GM18519 (cell line): ENCODE data around the gene PALLD.
A peak's percentile ranks its signal among the peaks of the same experiment; 100 is the strongest.
"Not testable (repeated sequence)": the region's sequence is repeated elsewhere in the genome, so short reads cannot be mapped to it uniquely, and the experiment has no call there.

Experiments used
- ATAC-seq: cut with Tn5 transposase; IDR thresholded peaks from one replicate; pipeline ENCODE4 v1.9.1; 2021; ENCODE audit warnings: mild to moderate bottlenecking, moderate library complexity; ENCODE audit not compliant: unreplicated experiment, low FRiP score

The PALLD gene

DNA sequence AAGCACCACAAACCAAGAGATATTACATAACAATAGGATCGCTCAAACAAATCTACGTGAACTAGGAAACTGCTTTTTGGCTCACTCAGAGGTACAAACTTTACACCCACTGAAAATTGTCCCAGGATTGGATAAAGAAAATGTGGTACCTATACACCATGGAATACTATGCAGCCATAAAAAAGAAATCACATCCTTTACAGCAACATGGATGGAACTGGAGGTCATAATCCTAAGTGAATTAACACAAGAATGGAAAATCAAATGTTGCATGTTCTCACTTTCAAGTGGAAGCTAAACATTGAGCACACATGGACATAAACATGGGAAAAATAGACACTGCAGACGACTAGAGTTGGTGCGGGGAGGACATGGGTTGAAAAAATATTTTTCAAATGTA lies 305.4 kb downstream of the PALLD start:
- no peak for ATAC-seq

DNA sequence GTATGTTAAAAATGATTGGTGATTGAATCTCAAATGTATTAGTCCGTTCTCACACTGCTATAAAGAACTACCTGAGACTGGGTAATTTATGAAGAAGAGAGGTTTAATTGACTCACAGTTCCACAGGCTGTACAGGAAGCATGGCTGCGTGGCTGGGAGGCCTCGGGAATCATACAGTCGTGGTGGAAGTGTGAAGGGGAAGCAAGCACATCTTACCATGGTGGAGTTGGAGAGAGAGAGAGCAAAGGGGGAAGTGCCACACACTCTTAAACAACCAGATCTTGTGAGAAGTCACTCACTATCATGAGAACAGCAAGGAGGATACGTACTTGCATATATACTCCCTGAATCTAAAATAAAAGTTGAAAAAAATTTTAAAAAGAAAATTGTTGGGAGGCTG lies 306.2 kb downstream of the PALLD start:
- ATAC-seq, result not testable (repeated sequence)

DNA sequence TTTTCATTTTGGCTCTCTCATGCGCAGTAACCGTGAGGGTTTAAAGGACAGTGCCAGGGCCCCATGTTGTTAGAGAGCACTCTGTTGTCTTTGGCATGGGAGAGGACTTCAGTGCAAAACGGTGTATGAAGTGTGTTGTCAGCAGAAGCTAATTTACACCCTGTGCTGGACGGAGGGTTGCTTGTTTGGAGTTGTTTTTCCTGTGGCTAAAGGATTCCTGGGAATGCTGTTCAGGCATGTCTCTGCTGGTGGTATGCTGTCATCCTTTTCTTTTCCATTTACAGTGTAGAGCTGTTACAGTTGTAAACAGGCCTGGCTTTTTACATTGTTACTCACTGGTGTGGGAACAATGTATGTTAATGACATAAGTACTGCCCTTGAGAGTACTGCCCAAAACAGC lies 306.9 kb downstream of the PALLD start:
- no peak for ATAC-seq

DNA sequence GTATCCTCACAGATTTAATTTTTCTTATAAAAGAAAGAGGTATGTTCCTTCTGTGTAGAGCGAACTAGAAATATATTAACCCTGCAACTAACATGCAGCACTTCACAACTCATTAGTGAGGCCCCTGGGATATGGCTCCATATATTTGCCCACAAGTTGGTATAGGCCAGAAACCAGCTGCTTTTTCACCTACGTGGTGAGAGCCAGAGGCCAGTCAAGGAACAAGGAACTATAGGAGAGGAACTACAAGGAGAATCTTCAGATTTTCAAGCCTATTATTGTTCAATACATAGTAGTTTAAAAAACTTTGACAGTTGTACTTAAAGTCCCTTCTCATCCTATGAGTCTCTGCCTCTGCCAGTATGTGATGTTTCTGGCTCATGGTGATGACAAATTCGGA lies 307.3 kb downstream of the PALLD start:
- ATAC-seq, result no peak

DNA sequence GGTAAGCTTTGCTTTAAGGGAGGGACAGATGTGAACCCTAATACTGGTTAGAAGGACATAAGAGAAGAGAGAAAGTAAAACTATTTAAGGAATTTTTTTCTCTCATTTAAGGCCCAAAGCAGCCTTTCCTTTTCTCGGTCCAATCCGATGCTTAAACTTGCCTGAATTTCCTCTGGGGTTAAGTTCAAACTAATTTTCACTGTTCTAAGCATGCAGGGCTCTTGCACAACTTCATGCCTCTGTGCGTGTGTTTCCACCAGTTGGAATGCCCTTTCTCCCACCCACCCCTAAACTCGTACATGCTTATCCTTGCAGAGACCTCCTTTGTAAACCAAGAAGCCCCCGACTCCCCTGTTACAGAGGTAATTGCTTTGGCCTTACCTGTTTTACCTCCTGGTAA lies 308.5 kb downstream of the PALLD start:
- no peak for ATAC-seq

DNA sequence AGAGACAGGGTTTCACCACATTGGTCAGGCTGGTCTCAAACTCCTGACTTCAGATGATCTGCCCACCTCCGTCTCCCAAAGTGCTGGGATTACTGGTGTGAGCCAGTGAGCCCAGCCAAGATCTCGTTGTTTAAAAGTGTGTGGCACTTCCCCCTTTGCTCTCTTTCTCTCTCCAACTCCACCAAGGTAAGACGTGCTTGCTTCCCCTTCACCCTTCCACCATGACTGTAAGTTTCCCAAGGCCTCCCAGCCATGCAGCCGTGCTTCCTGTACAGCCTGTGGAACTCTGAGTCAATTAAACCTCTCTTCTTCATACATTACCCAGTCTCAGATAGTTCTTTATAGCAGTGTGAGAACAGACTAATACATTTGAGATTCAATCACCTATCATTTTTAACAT lies 309.4 kb downstream of the PALLD start:
- ATAC-seq, result not testable (repeated sequence)

DNA sequence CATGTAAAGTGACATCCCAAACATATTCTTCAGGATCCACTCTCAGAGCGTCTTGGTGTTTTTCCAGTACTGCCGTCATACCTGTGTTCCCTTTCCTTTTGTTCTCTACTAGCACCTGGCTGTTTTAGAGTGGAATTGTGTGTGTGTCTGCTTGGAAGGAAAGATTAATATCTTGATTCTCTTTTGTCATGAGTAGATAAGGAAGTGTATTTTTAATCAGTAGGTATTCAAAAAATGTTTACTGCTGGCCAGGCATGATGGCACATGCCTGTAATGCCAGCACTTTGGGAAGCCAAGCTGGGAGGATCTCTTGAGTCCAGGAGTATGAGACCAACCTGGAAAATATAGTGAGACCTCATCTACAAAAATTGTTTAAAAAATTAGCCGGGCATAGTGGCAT lies 314.4 kb downstream of the PALLD start:
- no peak for ATAC-seq

DNA sequence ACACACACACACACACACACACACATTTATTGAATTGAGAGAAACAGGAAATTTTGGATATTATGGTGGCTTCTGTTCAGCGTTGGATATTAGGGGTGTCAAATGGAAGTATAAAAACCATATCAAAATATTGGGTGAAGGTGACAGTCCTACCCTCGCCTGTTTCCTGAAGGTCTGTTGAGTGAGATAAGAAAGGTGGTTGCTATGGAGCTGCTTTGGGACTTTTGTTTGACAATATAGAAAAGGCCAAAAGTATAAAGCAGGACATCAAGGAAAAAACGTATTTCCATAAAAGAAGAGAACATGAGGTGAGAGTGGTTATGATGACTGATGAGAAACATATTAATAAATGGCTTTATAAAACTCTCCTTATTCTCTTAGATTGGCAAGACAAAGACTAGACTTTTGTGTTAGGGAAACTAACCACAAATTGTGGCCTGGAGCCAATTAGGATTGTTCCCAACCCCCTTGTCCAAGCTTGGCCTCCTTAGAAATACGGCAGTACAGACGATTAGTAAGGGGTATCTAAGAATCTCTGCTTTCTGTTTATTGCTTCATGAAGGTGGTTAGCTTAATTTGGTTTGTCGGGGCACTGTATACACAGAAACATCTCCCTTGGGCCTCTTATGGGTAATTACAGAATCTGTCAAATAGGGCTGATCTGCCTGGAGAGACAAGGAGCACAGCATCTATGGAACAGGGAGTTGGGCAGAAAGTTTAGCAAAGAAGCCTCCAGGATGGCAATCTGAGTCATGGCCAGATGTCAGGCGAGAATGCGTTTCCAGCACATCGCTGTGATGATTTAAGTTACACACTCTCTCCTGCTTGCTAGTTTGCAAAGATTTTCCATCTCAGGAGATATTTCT lies 315.2 kb downstream of the PALLD start:
- ATAC-seq, result no peak

DNA sequence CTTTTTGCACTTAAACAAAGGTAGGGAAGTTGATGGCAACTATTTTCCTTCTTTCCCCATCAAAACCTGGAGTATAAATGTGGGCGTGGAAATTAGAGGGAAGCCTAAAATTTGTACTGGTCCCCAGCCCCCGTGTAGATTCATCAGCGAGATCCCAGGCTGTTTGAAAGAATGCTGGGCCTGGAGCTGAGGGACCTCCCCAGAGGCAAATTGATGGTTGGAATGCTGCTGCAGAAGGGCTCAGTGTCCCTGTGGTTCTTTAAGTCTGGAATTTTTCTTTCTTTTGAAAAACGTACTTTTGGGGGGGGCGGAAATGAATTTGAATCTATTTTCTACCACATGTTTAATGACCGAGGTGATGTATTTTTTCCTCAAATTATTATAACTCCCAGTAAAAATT lies 316.0 kb downstream of the PALLD start:
- no peak for ATAC-seq

DNA sequence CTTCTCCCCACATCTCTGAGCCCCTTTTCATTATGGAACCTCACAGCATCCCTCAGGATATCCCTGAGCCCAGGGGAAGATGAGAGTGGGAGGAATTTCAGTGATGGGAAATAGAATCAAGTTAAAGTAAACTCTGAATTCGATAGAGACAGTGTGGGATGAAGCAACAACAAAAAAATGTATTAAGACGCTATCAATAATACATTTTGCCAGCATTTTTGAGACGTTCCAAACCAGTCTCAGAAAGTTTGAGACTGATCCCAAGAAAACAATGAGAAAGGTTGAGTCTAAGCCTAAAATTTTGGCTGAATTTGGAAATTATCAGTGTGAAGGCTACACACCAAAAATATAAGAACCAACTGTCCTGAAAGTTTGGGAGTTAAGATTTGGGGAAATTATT lies 317.0 kb downstream of the PALLD start:
- ATAC-seq, result no peak

DNA sequence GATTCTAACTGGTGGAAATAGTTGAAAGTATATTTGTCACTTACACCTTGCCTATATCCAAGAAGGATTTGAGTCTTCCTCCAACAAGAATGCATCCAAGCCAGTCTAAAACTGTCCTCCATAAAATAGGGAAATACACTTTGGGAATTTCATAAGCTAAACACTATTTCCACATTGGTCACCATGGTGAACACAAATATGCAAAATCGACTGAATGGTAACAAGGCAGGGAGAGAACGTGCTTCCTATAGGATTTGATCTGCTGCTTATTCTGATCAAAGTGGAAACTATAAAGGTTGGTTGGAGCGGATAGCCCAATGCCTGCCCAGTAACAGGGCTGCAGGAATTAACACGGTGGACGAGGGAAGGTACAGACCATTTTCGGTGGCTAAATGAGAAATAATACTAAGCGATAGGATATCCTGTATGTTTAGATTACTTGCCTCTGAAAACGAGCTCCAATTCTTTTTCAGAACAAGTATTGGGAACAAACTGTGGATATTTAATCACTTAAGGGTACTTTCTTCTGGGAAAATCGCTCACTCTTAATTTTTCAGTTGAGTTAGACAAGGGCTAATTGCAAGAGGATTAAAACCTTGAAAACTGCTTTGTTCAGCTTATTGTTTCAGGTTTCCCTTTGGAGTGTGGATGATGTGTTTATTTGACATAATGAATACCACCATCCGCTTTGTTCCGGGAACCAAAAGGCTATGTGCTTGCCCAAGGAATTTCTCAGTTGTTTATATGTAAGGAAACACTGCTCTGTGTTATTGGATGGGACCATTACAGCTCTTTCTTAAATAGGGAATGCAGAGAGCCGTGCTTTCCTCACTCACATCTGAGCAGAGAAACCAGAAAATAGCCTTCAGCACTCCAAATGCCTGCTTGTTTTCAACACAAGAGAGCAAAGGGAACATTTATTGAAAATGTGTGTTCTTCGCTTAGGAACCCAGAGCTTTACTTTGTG lies 318.8 kb downstream of the PALLD start:
- no peak for ATAC-seq

DNA sequence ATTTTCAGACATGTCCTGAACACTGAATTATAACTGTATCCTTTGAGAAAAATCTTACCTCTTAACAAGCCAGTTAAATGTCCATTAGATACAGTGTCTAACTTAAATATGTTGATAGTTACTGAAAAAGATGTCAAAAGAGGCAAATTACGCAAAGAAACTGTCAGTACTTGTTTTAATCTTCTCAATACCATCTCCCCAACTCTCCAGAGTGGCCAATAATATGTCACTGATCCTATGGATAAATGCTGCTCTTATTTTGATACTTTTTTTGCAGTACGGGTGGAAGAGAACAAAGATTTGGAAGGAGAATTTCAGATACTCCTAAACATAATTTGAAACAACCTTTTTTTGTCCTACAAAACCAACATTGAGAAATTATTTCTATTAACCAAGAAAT lies 320.5 kb downstream of the PALLD start:
- ATAC-seq, result no peak

DNA sequence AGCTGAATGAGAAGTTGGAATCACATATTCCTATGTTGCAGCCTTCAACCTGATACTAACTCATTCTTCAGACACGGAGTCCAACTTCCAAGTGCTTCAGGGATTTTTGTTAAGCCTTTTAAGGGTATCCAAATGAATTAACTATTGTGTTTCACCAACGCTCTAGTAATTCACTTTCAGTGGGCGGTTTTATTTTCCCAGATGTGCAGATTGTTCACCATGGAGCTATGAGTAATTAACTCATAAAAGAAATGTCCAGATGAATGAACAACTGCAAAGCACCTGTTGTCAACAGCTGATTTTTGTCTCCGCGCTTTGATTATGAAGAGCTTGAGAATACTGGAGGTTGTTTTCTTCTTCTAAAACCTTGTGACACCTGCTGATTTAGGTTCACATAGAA lies 325.6 kb downstream of the PALLD start:
- no peak for ATAC-seq

DNA sequence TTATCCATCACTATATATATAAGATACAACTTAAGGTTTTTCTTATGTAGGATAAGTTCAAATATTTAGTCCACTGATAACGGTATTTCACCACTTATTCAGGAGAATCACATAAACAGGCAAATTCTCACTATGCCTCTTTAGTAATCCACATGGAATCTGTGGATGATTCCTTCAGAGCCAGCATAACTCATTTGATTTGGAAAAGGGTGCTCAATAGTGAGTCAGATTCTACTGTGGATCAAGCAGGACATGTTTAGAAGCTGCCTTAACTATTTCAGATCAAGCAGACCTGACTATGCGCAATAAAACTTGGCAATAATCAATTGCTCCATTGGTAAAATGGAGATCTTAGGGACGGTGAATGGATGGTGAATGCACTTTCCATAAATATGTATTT lies 329.1 kb downstream of the PALLD start:
- no peak for ATAC-seq

DNA sequence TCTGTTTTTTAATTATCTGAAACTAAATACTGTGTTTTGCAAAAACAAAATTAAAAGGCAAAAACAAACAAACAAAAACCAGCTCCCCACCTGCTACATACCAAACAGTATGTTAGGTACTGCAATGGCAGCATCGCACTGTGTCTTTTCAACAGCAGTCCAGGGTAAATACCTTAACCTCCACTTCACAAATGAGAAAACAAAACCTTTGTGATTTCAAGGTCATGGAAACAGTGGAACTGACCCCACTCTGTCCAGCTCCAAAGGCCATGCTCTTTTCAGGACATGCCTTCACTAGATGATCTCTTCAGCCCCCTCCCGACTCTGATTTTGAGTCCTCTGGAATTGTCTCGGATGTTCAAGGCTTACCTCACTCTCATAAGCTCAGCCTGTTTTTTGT lies 329.8 kb downstream of the PALLD start:
- no peak for ATAC-seq

DNA sequence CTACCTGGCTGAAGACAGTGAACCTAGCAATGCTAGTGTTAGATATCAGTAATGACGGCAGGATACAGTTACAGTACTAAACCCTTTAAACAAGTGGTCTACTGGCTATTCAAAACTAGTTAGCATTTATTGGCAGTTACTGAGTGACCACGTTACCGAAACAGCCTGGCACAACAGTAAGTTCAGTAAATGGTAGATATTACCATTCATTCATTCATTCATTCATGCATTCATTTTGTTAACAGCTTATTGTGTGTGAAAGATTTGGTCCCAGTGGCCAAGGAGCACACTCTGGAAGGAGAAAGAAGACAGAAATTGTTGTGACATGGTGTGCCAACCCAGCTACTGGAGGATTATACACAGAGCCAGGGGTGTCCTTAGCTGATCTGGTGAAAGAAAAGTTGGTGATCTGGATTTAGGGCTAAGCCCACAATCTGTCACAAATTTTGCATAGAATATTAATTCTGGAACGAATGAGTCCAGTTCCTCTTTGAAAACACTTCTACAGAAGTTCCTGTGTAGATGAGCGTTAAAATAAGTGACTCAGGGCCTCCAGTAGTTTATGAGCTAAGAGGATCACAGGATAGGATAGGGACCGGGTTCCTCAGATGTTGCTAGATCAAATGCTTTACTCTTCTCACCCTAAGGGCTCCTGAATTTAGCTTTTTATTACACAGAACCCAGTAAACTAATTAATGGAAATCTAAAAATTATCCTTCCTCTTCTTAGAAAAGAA lies 334.1 kb downstream of the PALLD start:
- ATAC-seq, result no peak

DNA sequence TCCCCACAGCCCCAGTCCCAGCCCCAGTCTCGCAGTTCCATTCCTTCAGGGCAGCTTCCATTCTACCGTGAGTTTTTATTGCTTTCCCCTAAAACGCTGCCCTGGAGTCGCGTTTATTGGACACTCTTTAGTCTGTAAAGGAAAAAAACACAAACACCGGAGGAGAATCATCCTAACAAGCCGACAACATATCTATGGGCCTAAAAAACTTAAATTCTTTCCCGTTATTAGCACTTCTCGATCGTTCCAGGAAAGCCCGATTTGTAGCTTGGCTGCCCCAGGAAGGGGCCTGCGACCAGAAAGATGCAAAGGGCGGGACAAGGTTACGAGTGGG lies 334.7 kb downstream of the PALLD start:
- no peak for ATAC-seq

DNA sequence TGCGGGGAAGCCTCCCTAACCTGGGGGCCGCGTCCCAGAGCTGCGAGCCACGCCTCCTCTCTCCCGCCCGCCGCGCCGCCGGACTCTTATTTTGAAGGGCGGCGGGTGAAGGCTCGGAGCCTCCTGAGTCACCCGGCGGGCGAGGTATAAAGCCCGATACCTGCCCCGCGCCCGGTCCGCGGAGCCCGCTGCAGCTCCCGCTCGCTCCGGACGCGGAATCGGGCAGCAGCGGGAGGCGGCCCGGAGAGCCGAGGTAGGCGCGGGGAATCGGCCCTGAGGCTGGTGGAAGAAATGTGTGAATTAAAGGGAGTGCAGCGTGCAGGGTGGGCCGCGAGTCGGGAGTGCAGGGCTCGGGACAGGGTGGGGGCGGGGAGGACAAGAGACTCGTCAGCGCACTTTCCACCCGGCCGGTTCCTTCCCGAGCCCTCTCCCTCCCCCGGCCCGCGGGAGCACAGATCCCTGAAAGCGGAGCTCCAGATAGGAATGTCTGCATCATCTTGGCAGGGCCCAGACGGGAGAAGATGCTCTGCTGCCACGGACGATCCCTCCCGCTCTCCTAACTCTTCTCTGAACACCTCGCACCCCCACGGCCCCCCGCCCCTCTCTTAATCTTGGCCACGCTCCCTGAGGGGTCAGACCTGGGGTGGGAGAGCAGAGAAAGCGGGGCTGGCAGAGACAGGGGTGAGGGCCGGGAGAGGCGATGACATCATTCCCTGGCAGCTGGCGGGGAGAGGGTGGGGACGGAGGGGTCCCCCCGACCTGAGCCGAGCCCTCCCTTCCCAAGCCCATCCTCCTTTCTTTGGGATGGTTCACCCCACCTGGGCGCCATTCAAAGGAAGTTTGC lies 335.3 kb downstream of the PALLD start:
- ATAC-seq, result peak; percentile 85

DNA sequence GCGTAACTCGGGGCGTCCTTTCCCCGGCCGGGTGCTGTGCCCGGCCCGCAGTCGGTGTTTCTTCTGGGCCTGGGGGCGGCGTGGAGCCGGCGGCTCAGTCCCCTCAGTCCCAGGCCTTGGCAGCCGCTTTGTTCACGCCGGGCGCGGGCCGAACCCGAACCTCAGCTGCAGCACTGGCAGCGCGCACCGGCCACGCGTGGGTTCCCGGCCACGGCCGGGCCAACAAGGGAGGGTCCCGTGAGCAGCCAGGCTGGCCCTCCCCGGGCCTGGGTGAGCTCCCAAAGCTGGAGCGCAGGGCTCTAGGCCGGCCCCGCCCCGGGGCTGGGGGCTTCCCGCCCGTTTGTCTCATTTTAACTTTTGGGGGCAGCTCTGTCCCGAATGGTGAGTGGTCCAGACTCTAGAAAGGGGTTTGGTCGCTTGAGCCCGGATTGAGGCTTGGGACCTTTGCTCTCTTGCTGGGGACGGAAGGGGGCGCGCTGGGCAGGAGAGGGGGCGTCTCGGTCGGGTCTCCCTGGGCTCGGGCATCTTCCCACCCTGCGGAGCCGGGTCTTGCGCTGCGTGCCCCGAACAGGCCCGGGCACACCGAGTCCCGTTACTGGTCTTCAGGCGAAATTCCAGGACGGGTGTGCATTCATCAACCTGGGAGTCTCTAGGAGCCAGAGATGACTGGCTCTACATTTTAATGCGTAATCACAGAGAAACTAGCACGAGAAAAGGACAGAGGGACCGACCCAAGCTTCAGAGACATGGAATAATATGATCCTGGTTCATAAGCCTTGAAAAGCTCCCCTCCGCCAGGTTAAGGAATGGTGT lies 336.1 kb downstream of the PALLD start:
- ATAC-seq, result no peak
